Keratinocyte (primary cell): ENCODE data around the gene VPS37C.

Experiments used
- EZH2 ChIP-seq: IDR thresholded peaks from one replicate; pipeline ENCODE4 v1.6.1; 2012; ENCODE audit warnings: inconsistent platforms, mild to moderate bottlenecking, low read length, moderate library complexity
- TF ChIP-seq, protein P1 (sequence below), 3 experiments: IDR thresholded peaks in 1 of 3; conservative IDR thresholded peaks in 1 of 3; optimal IDR thresholded peaks in 1 of 3; 2 replicates in 2 of 3; 3 replicates in 1 of 3; pipeline versions ENCODE3 to v1.5.1; 2011; ENCODE audit warnings: low read length in 3 of 3, mild to moderate bottlenecking in 3 of 3, moderate library complexity in 2 of 3, control low read depth in 1 of 3, inconsistent platforms in 1 of 3; ENCODE audit not compliant: insufficient read depth in 2 of 3; ENCODE audit errors: extremely low read depth in 1 of 3

DNA sequence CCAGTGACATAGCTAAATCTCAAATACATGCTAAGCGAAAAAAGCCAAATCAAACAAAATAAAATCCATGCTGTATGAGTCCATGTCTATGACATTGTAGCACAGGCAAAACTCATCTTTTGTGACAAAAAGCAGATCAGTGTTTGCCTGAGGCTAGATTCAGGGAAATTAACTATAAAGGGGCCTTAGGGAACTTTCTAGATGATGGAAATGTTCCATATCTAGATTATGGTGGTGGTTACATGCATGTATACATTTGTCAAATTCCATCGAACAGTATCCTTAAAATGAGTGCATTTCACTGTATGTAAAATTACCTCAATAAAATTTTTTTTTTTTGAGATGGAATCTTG lies 44.1 kb downstream of the VPS37C start:
- TF ChIP-seq, protein P1, sequence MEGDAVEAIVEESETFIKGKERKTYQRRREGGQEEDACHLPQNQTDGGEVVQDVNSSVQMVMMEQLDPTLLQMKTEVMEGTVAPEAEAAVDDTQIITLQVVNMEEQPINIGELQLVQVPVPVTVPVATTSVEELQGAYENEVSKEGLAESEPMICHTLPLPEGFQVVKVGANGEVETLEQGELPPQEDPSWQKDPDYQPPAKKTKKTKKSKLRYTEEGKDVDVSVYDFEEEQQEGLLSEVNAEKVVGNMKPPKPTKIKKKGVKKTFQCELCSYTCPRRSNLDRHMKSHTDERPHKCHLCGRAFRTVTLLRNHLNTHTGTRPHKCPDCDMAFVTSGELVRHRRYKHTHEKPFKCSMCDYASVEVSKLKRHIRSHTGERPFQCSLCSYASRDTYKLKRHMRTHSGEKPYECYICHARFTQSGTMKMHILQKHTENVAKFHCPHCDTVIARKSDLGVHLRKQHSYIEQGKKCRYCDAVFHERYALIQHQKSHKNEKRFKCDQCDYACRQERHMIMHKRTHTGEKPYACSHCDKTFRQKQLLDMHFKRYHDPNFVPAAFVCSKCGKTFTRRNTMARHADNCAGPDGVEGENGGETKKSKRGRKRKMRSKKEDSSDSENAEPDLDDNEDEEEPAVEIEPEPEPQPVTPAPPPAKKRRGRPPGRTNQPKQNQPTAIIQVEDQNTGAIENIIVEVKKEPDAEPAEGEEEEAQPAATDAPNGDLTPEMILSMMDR (optimal IDR thresholded peaks at IDR 0.05 in 1 of 3, IDR thresholded peaks at IDR 0.05 in 1 of 3, conservative IDR thresholded peaks at IDR 0.05 in 1 of 3; ENCODE audit: extremely low read depth in 1 of 3, insufficient read depth in 2 of 3, low read length in 3 of 3) = no peak
- TF ChIP-seq EZH2 = no peak
